ENCODE results near the gene ADAMTS20. TPM values are rescaled to one million over a fixed set of nuclear protein-coding genes. Genes with fewer than 3 reads are reported as not detected.

Gene ADAMTS20
- total and polyA plus RNA-seq, 10 of the 15 experiments (the other 5 are each of a cell fraction or from before 2014, with no cell fraction given), result 0.33 TPM; not detected in 9

GRCh38 chr12:43349863-43350262 is 202.1 kb downstream of the ADAMTS20 start:
- H3K4me1 ChIP-seq (ENCODE audit: control insufficient read depth, insufficient read depth, low read length), result no peaks in the 10 kb centered on the region
- RAD21 ChIA-PET (ENCODE audit: unreplicated experiment), result interaction anchor here (0.7 to 1.1 kb wide), 3 partner anchors 11 to 325 kb away, joined by 3 to 4 read pairs (median 3); no protein-coding TSS in a partner anchor
- no peak for ATAC-seq

More at GRCh38 chr12:43349863-43350262, 202.1 kb downstream of the ADAMTS20 start:
- BruUV-seq (replicated peaks), result no TSS peak
- no peaks in the 10 kb centered on the region for H3K79me2 ChIP-seq (ENCODE audit: control insufficient read depth, insufficient read depth, low read length)
- no peaks in the 10 kb centered on the region; the same call in 2 of the 3 replicates for H3K9me3 ChIP-seq (replicated peaks; ENCODE audit: control insufficient read depth, insufficient read depth, low read length)
- no peaks in the 10 kb centered on the region for H3K27me3 ChIP-seq (replicated peaks in 1 of 2; ENCODE audit: control insufficient read depth in 2 of 2, insufficient read depth in 2 of 2, low read length in 1 of 2)
- no peak overlapping the region for H2AFZ ChIP-seq (ENCODE audit: control insufficient read depth, low read depth, low read length)
- DNase-seq (ENCODE audit: low read depth, low spot score) (no peak), FAIRE-seq (no peak)
- WGBS (ENCODE audit: insufficient coverage, insufficient replicate concordance, low lambda C conversion rate, missing lambda C conversion rate), result 14% methylated on average over 2 of the region's 2 CpGs
- CTCF ChIA-PET, result interaction anchor here (0.7 to 1.6 kb wide), 5 partner anchors 11 to 533 kb away, joined by 3 to 8 read pairs (median 3); no protein-coding TSS in a partner anchor
- H3K9ac ChIP-seq (ENCODE audit: control insufficient read depth, insufficient read depth, low read length), result no peak overlapping the region
- POLR2A ChIA-PET, result no interaction called here
- TF ChIP-seq ZNF687 (IDR thresholded peaks at IDR 0.05), result no peak
- TF ChIP-seq EED (IDR thresholded peaks at IDR 0.05; ENCODE audit: low read depth), result no peak
- no peak for TF ChIP-seq TCF3 (IDR thresholded peaks at IDR 0.05; ENCODE audit: borderline replicate concordance, insufficient read depth, low read depth, low read length)
- no peak for TF ChIP-seq IKZF2 (IDR thresholded peaks at IDR 0.05)
- no peak for TF ChIP-seq TBL1XR1 (IDR thresholded peaks at IDR 0.05; ENCODE audit: low read depth, low read length)
- TF ChIP-seq PBX3 (IDR thresholded peaks at IDR 0.05; ENCODE audit: insufficient replicate concordance, low read depth, low read length), result no peak
- no peak for TF ChIP-seq TAF1 (IDR thresholded peaks at IDR 0.05; ENCODE audit: borderline replicate concordance, low read depth, low read length)
- TF ChIP-seq ZNF207 (IDR thresholded peaks at IDR 0.05; ENCODE audit: borderline replicate concordance), result no peak
- TF ChIP-seq KLF5 (IDR thresholded peaks at IDR 0.05; ENCODE audit: partially characterized antibody), result no peak
- peak; percentile 43; the same call in 1 of the 2 replicates for TF ChIP-seq RAD21 (IDR thresholded peaks at IDR 0.05; ENCODE audit: insufficient read depth, low read depth, low read length)
- peak in 2 of 3 experiments; percentile 3 to 18; a peak in 1 of 6 replicates for TF ChIP-seq CTCF (IDR thresholded peaks at IDR 0.05 in 2 of 3, conservative IDR thresholded peaks at IDR 0.05 in 1 of 3; ENCODE audit: control insufficient read depth in 2 of 3, extremely low read depth in 1 of 3, insufficient read depth in 1 of 3, low read depth in 3 of 3, low read length in 3 of 3)
- TF ChIP-seq ZNF622 (IDR thresholded peaks at IDR 0.05), result no peak
- TF ChIP-seq PAX5 (IDR thresholded peaks at IDR 0.05; ENCODE audit: borderline replicate concordance, low read depth, low read length), result no peak
- no peaks in the 10 kb centered on the region for H4K20me1 ChIP-seq (ENCODE audit: control insufficient read depth, insufficient read depth)
- H3K4me2 ChIP-seq (ENCODE audit: control insufficient read depth, insufficient read depth), result no peak overlapping the region
- in situ Hi-C loops (cut with MboI) (no loop called here), intact Hi-C loops (cut with micrococcal nuclease; ENCODE audit: unreplicated experiment) (loop anchor here (5.0 kb wide), 1 partner anchor 327 kb away; no protein-coding TSS in a partner anchor)
- H3K27ac ChIP-seq (ENCODE audit: control insufficient read depth, insufficient read depth), result no peak overlapping the region
- H3K4me3 ChIP-seq, result no peak overlapping the region
- SMC1A ChIA-PET (ENCODE audit: uncharacterized antibody, unreplicated experiment), result interaction anchor here (0.6 to 1.6 kb wide), 4 partner anchors 11 to 496 kb away, joined by 3 to 8 read pairs (median 3); no protein-coding TSS in a partner anchor
- no peaks in the 10 kb centered on the region for H3K36me3 ChIP-seq (ENCODE audit: control insufficient read depth in 2 of 2, insufficient read depth in 2 of 2, low read length in 1 of 2)

Data from GM12878 (cell line).